ENCODE results near the gene MOB2. TPM values are rescaled to one million over a fixed set of nuclear protein-coding genes. Genes with fewer than 3 reads are reported as not detected.

MOB2 gene
- polyA plus RNA-seq, 1 donor, result 27.2 TPM

GRCh38 chr11:1529286-1529685, 42.7 kb upstream of the MOB2 start:
- H3K27ac ChIP-seq (ENCODE audit: low read length), result no peak overlapping the region
- WGBS (ENCODE audit: insufficient coverage, low lambda C conversion rate), result no CpG with 5 or more reads among the region's 17 CpGs
- no peaks in the 10 kb centered on the region for H3K9me3 ChIP-seq (ENCODE audit: control insufficient read depth, low read depth, low read length)
- H3K4me3 ChIP-seq (ENCODE audit: low read length), result no peak overlapping the region
- peaks cover 9% of the 10 kb centered on the region for H3K36me3 ChIP-seq (ENCODE audit: control insufficient read depth, insufficient read depth, low read length)
- H3K27me3 ChIP-seq (ENCODE audit: control insufficient read depth, insufficient read depth, low read length), result no peaks in the 10 kb centered on the region
- no peak for DNase-seq
- H3K4me1 ChIP-seq (ENCODE audit: control insufficient read depth, insufficient read depth, low read length), result no peaks in the 10 kb centered on the region

- no peak for DNase-seq
- Histone ChIP-seq H3K27ac (ENCODE audit: low read length) (no peak overlapping the region), H3K4me1 (ENCODE audit: control insufficient read depth, insufficient read depth, low read length) (peaks cover 2% of the 10 kb centered on the region), H3K4me3 (ENCODE audit: low read length) (no peak overlapping the region), H3K9me3 (ENCODE audit: control insufficient read depth, low read depth, low read length) (no peaks in the 10 kb centered on the region), H3K36me3 (ENCODE audit: control insufficient read depth, insufficient read depth, low read length) (peaks cover 9% of the 10 kb centered on the region), H3K27me3 (ENCODE audit: control insufficient read depth, insufficient read depth, low read length) (no peaks in the 10 kb centered on the region)
- WGBS (ENCODE audit: insufficient coverage, low lambda C conversion rate), result no CpG with 5 or more reads among the region's 10 CpGs
These were observed 42.1 kb upstream of the MOB2 start for GRCh38 chr11:1528710-1529109.

DNA sequence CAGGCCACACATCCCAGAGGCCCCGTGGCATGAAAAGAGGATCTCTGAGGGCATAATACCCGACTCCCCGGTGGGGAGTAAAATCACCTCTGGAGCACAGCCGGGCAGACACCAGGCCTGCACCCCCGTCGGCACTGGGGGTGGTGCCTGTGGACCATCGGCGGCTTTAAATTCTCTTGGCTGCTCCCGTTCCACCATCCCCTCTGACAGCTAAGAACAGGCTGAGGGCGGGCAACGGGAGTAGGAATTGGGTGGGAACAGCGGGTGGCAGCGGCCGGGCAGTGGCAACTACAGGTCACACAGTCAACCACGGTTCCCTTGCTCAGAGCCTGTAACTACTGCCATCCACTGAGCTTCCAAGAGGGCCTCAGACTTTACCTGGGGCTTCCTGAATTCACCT, 40.2 kb upstream of the MOB2 start:
- Histone ChIP-seq H3K27me3 (ENCODE audit: control insufficient read depth, insufficient read depth, low read length) (no peaks in the 10 kb centered on the region), H3K9me3 (ENCODE audit: control insufficient read depth, low read depth, low read length) (no peaks in the 10 kb centered on the region), H3K27ac (ENCODE audit: low read length) (no peak overlapping the region), H3K36me3 (ENCODE audit: control insufficient read depth, insufficient read depth, low read length) (no peaks in the 10 kb centered on the region), H3K4me1 (ENCODE audit: control insufficient read depth, insufficient read depth, low read length) (peaks cover 10% of the 10 kb centered on the region), H3K4me3 (ENCODE audit: low read length) (no peak overlapping the region)
- no peak for DNase-seq
- WGBS (ENCODE audit: insufficient coverage, low lambda C conversion rate), result no CpG with 5 or more reads among the region's 15 CpGs

GRCh38 chr11:1523779-1524178, 37.2 kb upstream of the MOB2 start:
- Histone ChIP-seq H3K4me3 (ENCODE audit: low read length) (no peak overlapping the region), H3K27ac (ENCODE audit: low read length) (no peak overlapping the region), H3K36me3 (ENCODE audit: control insufficient read depth, insufficient read depth, low read length) (no peaks in the 10 kb centered on the region), H3K4me1 (ENCODE audit: control insufficient read depth, insufficient read depth, low read length) (peaks cover 10% of the 10 kb centered on the region), H3K27me3 (ENCODE audit: control insufficient read depth, insufficient read depth, low read length) (no peaks in the 10 kb centered on the region), H3K9me3 (ENCODE audit: control insufficient read depth, low read depth, low read length) (no peaks in the 10 kb centered on the region)
- DNase-seq, result no peak
- no CpG with 5 or more reads among the region's 4 CpGs for WGBS (ENCODE audit: insufficient coverage, low lambda C conversion rate)

- Histone ChIP-seq H3K36me3 (ENCODE audit: control insufficient read depth, insufficient read depth, low read length) (no peaks in the 10 kb centered on the region), H3K9me3 (ENCODE audit: control insufficient read depth, low read depth, low read length) (no peaks in the 10 kb centered on the region), H3K27ac (ENCODE audit: low read length) (no peak overlapping the region), H3K4me1 (ENCODE audit: control insufficient read depth, insufficient read depth, low read length) (peaks cover 10% of the 10 kb centered on the region), H3K4me3 (ENCODE audit: low read length) (no peak overlapping the region), H3K27me3 (ENCODE audit: control insufficient read depth, insufficient read depth, low read length) (no peaks in the 10 kb centered on the region)
- WGBS (ENCODE audit: insufficient coverage, low lambda C conversion rate), result 86% methylated on average over 1 of the region's 6 CpGs
- DNase-seq, result no peak
These were observed 36.5 kb upstream of the MOB2 start for GRCh38 chr11:1523077-1523476.

DNA sequence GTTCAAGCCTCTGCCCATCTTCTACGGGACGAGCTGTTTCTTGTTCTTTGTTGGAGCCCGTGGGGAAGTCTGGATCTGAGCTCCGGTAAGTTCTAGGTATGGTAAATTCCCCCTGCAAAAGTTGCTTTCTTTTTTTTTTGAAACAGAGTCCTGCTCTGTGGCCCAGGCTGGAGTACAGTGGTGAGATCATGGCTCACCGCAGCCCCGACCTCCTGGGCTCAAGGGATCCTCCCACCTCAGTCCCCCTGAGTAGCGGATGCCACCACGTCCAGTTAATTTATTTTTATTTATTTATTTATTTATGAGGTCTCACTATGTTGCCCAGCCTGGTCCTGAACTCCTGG, 35.5 kb upstream of the MOB2 start:
- no peak overlapping the region for H3K4me3 ChIP-seq (ENCODE audit: low read length)
- H3K27me3 ChIP-seq (ENCODE audit: control insufficient read depth, insufficient read depth, low read length), result no peaks in the 10 kb centered on the region
- no peaks in the 10 kb centered on the region for H3K9me3 ChIP-seq (ENCODE audit: control insufficient read depth, low read depth, low read length)
- no peak for DNase-seq
- WGBS (ENCODE audit: insufficient coverage, low lambda C conversion rate), result 100% methylated on average over 3 of the region's 8 CpGs
- no peaks in the 10 kb centered on the region for H3K36me3 ChIP-seq (ENCODE audit: control insufficient read depth, insufficient read depth, low read length)
- no peak overlapping the region for H3K27ac ChIP-seq (ENCODE audit: low read length)
- peaks cover 10% of the 10 kb centered on the region for H3K4me1 ChIP-seq (ENCODE audit: control insufficient read depth, insufficient read depth, low read length)

GRCh38 chr11:1521382-1522080, 35.0 kb upstream of the MOB2 start:
- no CpG with 5 or more reads among the region's 21 CpGs for WGBS (ENCODE audit: insufficient coverage, low lambda C conversion rate)
- H3K4me3 ChIP-seq (ENCODE audit: low read length), result no peak overlapping the region
- no peak overlapping the region for H3K27ac ChIP-seq (ENCODE audit: low read length)
- H3K9me3 ChIP-seq (ENCODE audit: control insufficient read depth, low read depth, low read length), result no peaks in the 10 kb centered on the region
- no peak for DNase-seq
- no peaks in the 10 kb centered on the region for H3K36me3 ChIP-seq (ENCODE audit: control insufficient read depth, insufficient read depth, low read length)
- H3K4me1 ChIP-seq (ENCODE audit: control insufficient read depth, insufficient read depth, low read length), result peaks cover 10% of the 10 kb centered on the region
- H3K27me3 ChIP-seq (ENCODE audit: control insufficient read depth, insufficient read depth, low read length), result no peaks in the 10 kb centered on the region

GRCh38 chr11:1520663-1521267, 34.2 kb upstream of the MOB2 start:
- H3K9me3 ChIP-seq (ENCODE audit: control insufficient read depth, low read depth, low read length), result no peaks in the 10 kb centered on the region
- no peak for DNase-seq
- no peak overlapping the region for H3K27ac ChIP-seq (ENCODE audit: low read length)
- H3K4me3 ChIP-seq (ENCODE audit: low read length), result no peak overlapping the region
- H3K36me3 ChIP-seq (ENCODE audit: control insufficient read depth, insufficient read depth, low read length), result no peaks in the 10 kb centered on the region
- peaks cover 11% of the 10 kb centered on the region for H3K4me1 ChIP-seq (ENCODE audit: control insufficient read depth, insufficient read depth, low read length)
- no peaks in the 10 kb centered on the region for H3K27me3 ChIP-seq (ENCODE audit: control insufficient read depth, insufficient read depth, low read length)
- 80% methylated on average over 1 of the region's 19 CpGs for WGBS (ENCODE audit: insufficient coverage, low lambda C conversion rate)

- no CpG with 5 or more reads among the region's 13 CpGs for WGBS (ENCODE audit: insufficient coverage, low lambda C conversion rate)
- Histone ChIP-seq H3K36me3 (ENCODE audit: control insufficient read depth, insufficient read depth, low read length) (no peaks in the 10 kb centered on the region), H3K9me3 (ENCODE audit: control insufficient read depth, low read depth, low read length) (no peaks in the 10 kb centered on the region), H3K4me3 (ENCODE audit: low read length) (no peak overlapping the region), H3K4me1 (ENCODE audit: control insufficient read depth, insufficient read depth, low read length) (peaks cover 15% of the 10 kb centered on the region), H3K27ac (ENCODE audit: low read length) (no peak overlapping the region), H3K27me3 (ENCODE audit: control insufficient read depth, insufficient read depth, low read length) (no peaks in the 10 kb centered on the region)
- DNase-seq, result no peak
These were observed 33.7 kb upstream of the MOB2 start for GRCh38 chr11:1520209-1520662.

GRCh38 chr11:1519028-1520010, 32.7 kb upstream of the MOB2 start:
- 100% methylated on average over 1 of the region's 17 CpGs for WGBS (ENCODE audit: insufficient coverage, low lambda C conversion rate)
- H3K9me3 ChIP-seq (ENCODE audit: control insufficient read depth, low read depth, low read length), result no peaks in the 10 kb centered on the region
- H3K4me3 ChIP-seq (ENCODE audit: low read length), result no peak overlapping the region
- no peak for DNase-seq
- no peaks in the 10 kb centered on the region for H3K36me3 ChIP-seq (ENCODE audit: control insufficient read depth, insufficient read depth, low read length)
- no peaks in the 10 kb centered on the region for H3K27me3 ChIP-seq (ENCODE audit: control insufficient read depth, insufficient read depth, low read length)
- H3K27ac ChIP-seq (ENCODE audit: low read length), result no peak overlapping the region
- H3K4me1 ChIP-seq (ENCODE audit: control insufficient read depth, insufficient read depth, low read length), result peaks cover 17% of the 10 kb centered on the region
